EH (cell line): ENCODE data around the gene ESPL1.

Experiments used
- DNase-seq: peaks from one replicate; pipeline ENCODE4 v3.0.0-alpha.2; 2015; ENCODE audit warnings: low read depth

ESPL1 gene

GRCh38 chr12:53299101-53299453 lies 31.0 kb downstream of the ESPL1 start:
- DNase-seq, result peak; percentile 93

- peak; percentile 88 for DNase-seq
Measured at GRCh38 chr12:53299454-53300180, 31.5 kb downstream of the ESPL1 start, which contains the start of gene MYG1. TSS of gene MYG1 (plus strand) at chr12:53299695. CDS start at chr12:53299738, 43 bp downstream.

GRCh38 chr12:53300187-53300586 lies 32.1 kb downstream of the ESPL1 start:
- peak; percentile 68 for DNase-seq

GRCh38 chr12:53302903-53303302 lies 34.8 kb downstream of the ESPL1 start:
- no peak for DNase-seq

GRCh38 chr12:53306826-53307225 lies 38.7 kb downstream of the ESPL1 start:
- DNase-seq, result no peak

GRCh38 chr12:53308276-53308675 lies 40.2 kb downstream of the ESPL1 start:
- no peak for DNase-seq

- DNase-seq, result no peak
Measured at GRCh38 chr12:53313996-53314395, 45.9 kb downstream of the ESPL1 start.

- DNase-seq, result no peak
Measured at GRCh38 chr12:53320352-53321195, 52.5 kb downstream of the ESPL1 start.

GRCh38 chr12:53324113-53324778 lies 56.1 kb downstream of the ESPL1 start:
- DNase-seq, result no peak

- peak; percentile 93 for DNase-seq
Measured at GRCh38 chr12:53324779-53325510, 56.8 kb downstream of the ESPL1 start.

- DNase-seq, result peak; percentile 24
Measured at GRCh38 chr12:53325511-53326061, 57.5 kb downstream of the ESPL1 start.

GRCh38 chr12:53326460-53327185 lies 58.5 kb downstream of the ESPL1 start:
- no peak for DNase-seq

- peak; percentile 34 for DNase-seq
Measured at GRCh38 chr12:53327435-53328042, 59.4 kb downstream of the ESPL1 start.

- no peak for DNase-seq
Measured at GRCh38 chr12:53328043-53328435, 59.9 kb downstream of the ESPL1 start.

GRCh38 chr12:53330671-53331070 lies 62.6 kb downstream of the ESPL1 start:
- DNase-seq, result peak; percentile 33

- DNase-seq, result peak; percentile 13
Measured at GRCh38 chr12:53332339-53332738, 64.2 kb downstream of the ESPL1 start.

GRCh38 chr12:53332744-53333143 lies 64.6 kb downstream of the ESPL1 start:
- DNase-seq, result no peak

GRCh38 chr12:53333289-53333688 lies 65.2 kb downstream of the ESPL1 start:
- no peak for DNase-seq

GRCh38 chr12:53333845-53334244 lies 65.7 kb downstream of the ESPL1 start:
- DNase-seq, result no peak

GRCh38 chr12:53334822-53335221 lies 66.7 kb downstream of the ESPL1 start:
- no peak for DNase-seq
